DMS53 treated with DMSO at 0.1 percent for 48 hours (cell line): ENCODE data around the gene HNRNPLL.

ENCODE experiments used
- DNase-seq: peaks from one replicate; lab custom pipeline; 2025; ENCODE audit not compliant: unreplicated experiment; lab: John Stamatoyannopoulos, UW

HNRNPLL gene

GRCh38 chr2:38598200-38598990, 4.3 kb downstream of the HNRNPLL start:
- DNase-seq = no peak

- no peak for DNase-seq
Measured at GRCh38 chr2:38597115-38597514, 5.6 kb downstream of the HNRNPLL start.

GRCh38 chr2:38596229-38596628, 6.5 kb downstream of the HNRNPLL start:
- DNase-seq = no peak

- no peak for DNase-seq
Measured at GRCh38 chr2:38592951-38593350, 9.8 kb downstream of the HNRNPLL start.

- DNase-seq = no peak
Measured at GRCh38 chr2:38591152-38591551, 11.6 kb downstream of the HNRNPLL start.

GRCh38 chr2:38590053-38590452, 12.7 kb downstream of the HNRNPLL start:
- DNase-seq = no peak

DNA sequence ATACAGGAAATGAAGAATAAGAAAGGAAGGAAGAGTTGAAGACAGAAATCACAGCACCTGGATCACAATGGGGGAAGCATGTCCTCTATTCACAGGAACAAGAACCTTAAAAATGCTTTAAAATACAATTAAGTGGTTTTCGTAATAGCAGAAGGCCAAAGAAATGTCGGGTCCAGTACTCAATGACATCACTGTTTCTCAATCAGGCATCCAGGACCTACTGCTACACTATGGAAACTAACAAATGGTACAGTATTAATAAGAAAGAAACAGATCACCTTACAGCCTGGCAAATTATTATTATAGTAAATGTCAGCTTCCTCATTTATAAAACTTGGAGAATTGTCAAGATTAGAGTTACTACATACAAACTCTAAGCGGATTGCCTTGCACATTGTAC, 15.8 kb downstream of the HNRNPLL start:
- no peak for DNase-seq

- no peak for DNase-seq
Measured at GRCh38 chr2:38584881-38585280, 17.8 kb downstream of the HNRNPLL start.

DNA sequence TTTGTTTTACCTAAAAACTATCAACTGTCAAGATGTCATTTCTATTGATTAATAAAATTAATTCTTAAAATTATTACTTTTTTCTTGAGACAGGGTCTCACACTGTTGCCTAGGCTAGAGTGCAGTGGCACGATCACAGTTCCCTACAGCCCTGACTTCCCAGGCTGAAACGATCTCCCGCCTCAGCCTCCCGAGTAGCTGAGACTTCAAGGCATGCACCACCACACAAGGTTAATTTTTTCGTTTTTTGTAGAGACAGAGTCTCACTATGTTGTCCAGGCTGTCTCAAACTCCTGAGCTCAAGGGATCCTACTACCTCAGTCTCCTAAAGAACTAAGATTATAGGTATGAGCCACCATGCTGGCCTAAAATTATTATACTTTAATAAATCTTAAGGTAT, 18.7 kb downstream of the HNRNPLL start:
- DNase-seq = no peak

- no peak for DNase-seq
Measured at GRCh38 chr2:38583524-38583923, 19.2 kb downstream of the HNRNPLL start.

DNA sequence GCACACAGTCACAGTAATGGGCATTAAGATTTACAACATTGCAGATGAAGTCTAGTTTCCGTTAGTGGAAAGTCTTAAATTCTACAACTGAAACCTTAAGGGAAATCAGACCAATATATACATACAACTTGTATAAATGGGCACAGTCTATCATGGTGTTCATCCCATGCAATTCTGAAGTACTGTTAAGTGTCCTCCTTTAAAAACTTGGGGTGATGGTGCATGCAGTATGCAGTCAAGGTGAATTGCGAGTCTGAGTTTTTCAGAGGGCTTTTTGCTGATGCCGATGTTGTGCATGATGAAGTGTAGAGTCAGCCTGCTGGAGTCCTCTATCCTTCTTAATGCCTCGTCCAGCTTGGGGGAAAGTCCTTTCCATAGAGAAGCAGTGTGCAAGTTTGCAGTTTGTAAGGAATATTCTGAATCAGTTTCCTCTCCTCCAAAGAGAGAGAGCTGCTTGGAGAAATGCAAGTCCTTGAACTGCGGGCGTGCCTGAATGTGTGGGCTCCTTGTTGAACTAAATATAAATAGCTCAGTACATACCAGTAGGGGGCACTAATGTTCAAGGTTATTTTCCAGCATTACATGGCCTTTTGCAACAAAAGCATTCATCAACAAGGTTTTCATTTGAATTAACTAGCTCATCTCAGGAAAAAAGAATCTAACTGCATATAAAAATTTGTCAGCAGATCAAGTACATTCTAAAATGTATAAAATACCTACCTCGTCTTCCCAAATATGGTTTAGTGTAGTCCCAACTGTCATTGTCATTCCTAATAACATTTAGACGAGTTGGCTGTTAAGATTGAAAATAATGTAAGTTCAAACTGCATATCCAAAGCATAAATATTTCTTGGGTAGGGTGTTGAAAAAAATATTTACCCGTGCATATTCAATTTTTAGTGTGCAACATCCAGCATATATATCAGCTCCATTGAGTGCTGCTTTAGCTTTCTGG, 21.3 kb downstream of the HNRNPLL start:
- DNase-seq = peak; percentile 56

- no peak for DNase-seq
Measured at GRCh38 chr2:38580115-38580636, 22.6 kb downstream of the HNRNPLL start.

DNA sequence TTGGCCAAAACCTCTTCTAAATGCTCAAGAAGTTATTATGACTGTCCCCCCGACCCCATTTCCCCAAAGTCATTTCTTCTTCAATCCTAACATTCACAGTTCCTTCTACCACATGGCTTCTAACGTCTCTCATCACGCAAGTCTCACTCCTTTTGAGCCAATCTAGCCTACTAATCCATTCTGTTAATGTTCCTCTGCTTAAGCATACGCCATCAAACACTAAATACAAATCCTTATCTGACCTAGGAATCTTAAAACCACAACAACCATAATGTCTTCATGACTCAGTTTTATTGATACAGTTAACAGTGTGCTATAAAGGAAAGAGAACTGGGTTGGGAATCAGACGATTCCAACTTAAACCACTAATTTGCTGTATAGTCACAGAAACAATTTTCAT, 23.9 kb downstream of the HNRNPLL start:
- no peak for DNase-seq

DNA sequence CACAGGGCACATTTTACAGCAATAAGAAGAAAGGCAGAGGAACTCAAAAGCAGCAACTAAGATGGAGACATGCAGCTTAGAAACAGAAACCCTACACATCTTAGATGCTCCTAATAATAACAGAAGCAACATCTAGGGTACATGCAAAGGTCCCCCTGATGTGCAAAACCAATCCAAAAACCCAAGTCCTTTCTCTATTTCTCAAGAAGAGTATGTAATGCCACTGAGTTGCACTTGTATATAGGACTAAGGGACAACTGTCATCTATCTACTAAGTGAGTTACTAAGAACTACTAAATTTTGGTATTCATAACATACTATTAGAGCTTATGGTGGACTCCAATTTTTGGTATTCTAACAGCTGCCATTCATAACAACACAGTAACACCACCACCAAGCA, 28.4 kb downstream of the HNRNPLL start:
- DNase-seq = no peak

DNA sequence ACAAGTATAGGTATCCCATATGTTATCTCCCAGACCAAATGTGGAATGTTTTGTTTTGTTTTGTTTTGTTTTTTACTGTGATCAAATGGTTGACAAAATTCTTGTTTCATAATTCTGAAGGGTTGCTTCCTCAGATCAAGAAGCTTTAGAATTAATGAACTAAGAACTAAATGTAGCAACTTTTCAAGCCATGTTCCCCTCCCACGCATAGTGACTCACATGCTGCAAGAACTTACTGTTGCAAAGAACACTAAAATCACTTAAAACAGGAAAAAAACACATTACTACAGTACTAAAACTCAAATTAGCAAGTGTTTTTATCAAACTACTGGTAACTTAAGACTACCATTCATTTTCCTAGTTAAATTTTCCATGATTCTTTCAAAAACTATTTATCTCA, 30.6 kb downstream of the HNRNPLL start:
- no peak for DNase-seq

GRCh38 chr2:38571193-38571592, 31.5 kb downstream of the HNRNPLL start:
- DNase-seq = no peak

- DNase-seq = no peak
Measured at GRCh38 chr2:38568724-38569436, 33.8 kb downstream of the HNRNPLL start.

GRCh38 chr2:38565333-38565732, 37.4 kb downstream of the HNRNPLL start:
- no peak for DNase-seq

DNA sequence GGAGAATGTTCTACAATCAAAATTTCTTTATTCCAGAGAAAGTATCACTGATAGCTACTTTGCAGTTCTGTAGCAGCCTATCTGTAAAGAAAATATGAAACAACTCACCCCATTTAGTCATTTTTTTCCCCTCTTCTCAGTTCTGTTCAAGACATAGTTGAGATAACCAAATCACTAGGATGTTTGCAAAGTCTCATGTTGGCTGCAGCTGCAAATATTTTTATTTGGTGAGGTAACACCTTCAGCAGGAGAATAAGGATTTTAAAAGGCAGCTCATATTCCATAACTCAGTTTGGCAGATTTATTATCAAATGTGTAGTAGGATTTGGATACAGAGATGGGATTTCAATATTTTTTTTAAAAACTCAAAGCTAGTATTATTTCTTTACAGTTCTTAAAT, 41.0 kb downstream of the HNRNPLL start:
- no peak for DNase-seq

GRCh38 chr2:38560092-38560491, 42.6 kb downstream of the HNRNPLL start:
- no peak for DNase-seq

- DNase-seq = no peak
Measured at GRCh38 chr2:38557981-38558380, 44.7 kb downstream of the HNRNPLL start.
